Endothelial cell of umbilical vein (primary cell): ENCODE data around the gene HRH2. TPM values are rescaled to one million over a fixed set of nuclear protein-coding genes. Genes with fewer than 3 reads are reported as not detected.

Experiments
- BruUV-seq: library from RNA; stranded (reverse); fragments of 400-500 nt; replicated peaks from 2 replicates; lab custom pipeline; 2021; lab: Mats Ljungman, UMichigan
- CTCF ChIA-PET: fragments of 300-600, 350-600 bp; sonication (Branson Sonifier 250); formaldehyde crosslinking; loops from one replicate; lab custom pipeline; 2021; ENCODE audit warnings: antibody characterized with exemption, inconsistent platforms; lab: Charles Lee
- POLR2A ChIA-PET: fragments of 300-600, 350-600 bp; sonication (Branson Sonifier 250); formaldehyde crosslinking; loops from one replicate; lab custom pipeline; 2021; ENCODE audit warnings: antibody characterized with exemption, inconsistent platforms; lab: Charles Lee
- DNase-seq: peaks from one replicate; pipeline ENCODE4 v3.0.0-alpha.2; 2011; ENCODE audit warnings: low read depth, low spot score
- FAIRE-seq: peaks from 2 replicates; lab custom pipeline; 2011; peaks lifted over from hg19 to GRCh38; lab: Jason Lieb, UNC
- H2AFZ ChIP-seq: 2 replicates; pipeline ENCODE4 v1.6.0; 2012; ENCODE audit warnings: low read depth, low read length, control low read depth, inconsistent platforms
- H3K27ac ChIP-seq: 2 replicates; pipeline ENCODE4 v1.5.1; 2011; ENCODE audit warnings: low read depth, mild to moderate bottlenecking, control low read depth, low read length, moderate library complexity; ENCODE audit not compliant: insufficient read depth
- H3K27me3 ChIP-seq, 2 experiments: 2 replicates each; pipeline versions ENCODE4 v1.6.0 to v1.6.1; 2011; ENCODE audit warnings: low read length in 2 of 2, mixed read lengths in 1 of 2; ENCODE audit not compliant: control insufficient read depth in 2 of 2, insufficient read depth in 2 of 2
- H3K36me3 ChIP-seq, 2 experiments: 2 replicates in 1 of 2; 3 replicates in 1 of 2; pipeline ENCODE4 v1.5.1; 2011; ENCODE audit warnings: low read length in 2 of 2, mild to moderate bottlenecking in 1 of 2, moderate library complexity in 1 of 2; ENCODE audit not compliant: control insufficient read depth in 2 of 2, insufficient read depth in 2 of 2; ENCODE audit errors: extremely low read depth in 1 of 2
- H3K4me1 ChIP-seq: 3 replicates; pipeline ENCODE4 v1.5.1; 2011; ENCODE audit warnings: mild to moderate bottlenecking, low read length; ENCODE audit not compliant: control insufficient read depth, insufficient read depth; ENCODE audit errors: extremely low read depth
- H3K4me2 ChIP-seq: 2 replicates; pipeline ENCODE4 v1.6.1; 2011; ENCODE audit warnings: low read length, control low read depth, mixed read lengths; ENCODE audit not compliant: insufficient read depth
- H3K4me3 ChIP-seq, 3 experiments: fragments of 200-600 bp in 1 of 3; sonication (generic), shearing (Covaris generic) in 1 of 3; replicated peaks in 1 of 3; 2 replicates each; pipeline ENCODE4 v1.5.1; 2011 to 2016; ENCODE audit warnings: control low read depth in 3 of 3, low read length in 3 of 3, mild to moderate bottlenecking in 2 of 3, inconsistent platforms in 1 of 3, low read depth in 1 of 3, moderate library complexity in 1 of 3; ENCODE audit not compliant: insufficient read depth in 1 of 3
- H3K79me2 ChIP-seq: 2 replicates; pipeline ENCODE4 v1.6.0; 2012; ENCODE audit warnings: low read length, inconsistent platforms; ENCODE audit not compliant: control insufficient read depth, insufficient read depth
- H3K9ac ChIP-seq: replicated peaks from 2 replicates; pipeline ENCODE3; 2011; ENCODE audit warnings: low read length, control low read depth; ENCODE audit not compliant: insufficient read depth; ENCODE audit errors: extremely low read depth
- H3K9me1 ChIP-seq: replicated peaks from 3 replicates; pipeline ENCODE4 v1.6.0; 2011; ENCODE audit warnings: mild to moderate bottlenecking, low read length; ENCODE audit not compliant: control insufficient read depth, insufficient read depth; ENCODE audit errors: extremely low read depth
- H3K9me3 ChIP-seq: replicated peaks from 2 replicates; pipeline ENCODE4 v1.5.1; 2012; ENCODE audit warnings: low read length, inconsistent platforms; ENCODE audit not compliant: control insufficient read depth, insufficient read depth
- H4K20me1 ChIP-seq: replicated peaks from 2 replicates; pipeline ENCODE3; 2011; ENCODE audit warnings: mild to moderate bottlenecking, low read length; ENCODE audit not compliant: control insufficient read depth, insufficient read depth; ENCODE audit errors: extremely low read depth
- CTCF ChIP-seq, 2 donors: IDR thresholded peaks; 1 replicate in 1 of 2; 2 replicates in 1 of 2; pipeline ENCODE4 v1.5.1; 2011; ENCODE audit warnings: low read length in 2 of 2, mild to moderate bottlenecking in 2 of 2, moderate library complexity in 2 of 2, control low read depth in 1 of 2, inconsistent platforms in 1 of 2, low read depth in 1 of 2; ENCODE audit not compliant: insufficient read depth in 1 of 2; ENCODE audit errors: extremely low read depth in 1 of 2
- EZH2 ChIP-seq: IDR thresholded peaks from 2 replicates; pipeline ENCODE4 v1.6.1; 2012; ENCODE audit warnings: borderline replicate concordance, low read depth, mild to moderate bottlenecking, moderate library complexity, low read length, inconsistent platforms; ENCODE audit not compliant: severe bottlenecking
- FOS ChIP-seq: IDR thresholded peaks from 2 replicates; pipeline ENCODE4 v1.6.1; 2011; ENCODE audit warnings: mild to moderate bottlenecking, low read length, moderate library complexity, borderline replicate concordance; ENCODE audit not compliant: insufficient read depth
- GATA2 ChIP-seq: IDR thresholded peaks from 2 replicates; pipeline ENCODE4 v1.7.0; 2011; ENCODE audit warnings: low read depth, mild to moderate bottlenecking, moderate library complexity, mixed read lengths, low read length; ENCODE audit not compliant: insufficient read length, insufficient read depth
- JUN ChIP-seq: IDR thresholded peaks from 2 replicates; pipeline ENCODE4 v1.6.1; 2011; ENCODE audit warnings: borderline replicate concordance, low read depth; ENCODE audit not compliant: insufficient read length, insufficient read depth
- MAX ChIP-seq: IDR thresholded peaks from 2 replicates; pipeline ENCODE4 v1.6.1; 2011; ENCODE audit not compliant: insufficient read depth, insufficient read length
- MYC ChIP-seq: IDR thresholded peaks from one replicate; pipeline ENCODE4 v1.6.1; 2011; ENCODE audit warnings: mild to moderate bottlenecking, low read depth, low read length
- POLR2A ChIP-seq: IDR thresholded peaks from 2 replicates; pipeline ENCODE4 v1.6.1; 2012; ENCODE audit warnings: low read depth, mild to moderate bottlenecking, control low read depth, low read length
- POLR2AphosphoS5 ChIP-seq: IDR thresholded peaks from 2 replicates; pipeline ENCODE4 v1.6.1; 2012; ENCODE audit warnings: low read depth, mild to moderate bottlenecking, control low read depth, low read length, moderate library complexity; ENCODE audit not compliant: insufficient read depth
- dilution Hi-C: fragments of 300-500 bp; cut with MboI; formaldehyde crosslinking; loops from one replicate; pipeline ENCODE4 v1.15.0; 2019; ENCODE audit warnings: low sequenced_read_pairs; ENCODE audit not compliant: extremely low pct_ligation_motif_present
- intact Hi-C: fragments of 100-400 bp; cut with micrococcal nuclease; formaldehyde crosslinking; loops from one replicate; pipeline ENCODE4 v1.10.0; 2022
- polyA plus RNA-seq, 4 experiments: library from polyadenylated mRNA; depleted of rRNA in 3 of 4; stranded (reverse) in 3 of 4; unstranded in 1 of 4; fragments of >200 nt; gene quantifications; 2 replicates each; pipeline versions ENCODE4 v1.2.1 to v1.2.3, GENCODE V29; 2011 to 2012; ENCODE audit warnings: missing spikeins in 1 of 4
- total RNA-seq: library from RNA; stranded (reverse); gene quantifications from 2 replicates; pipeline ENCODE4 v1.2.3, GENCODE V29; 2021

The HRH2 gene
- total and polyA plus RNA-seq, 2 donors (not counting 3 experiments of a cell fraction or from before 2014, with no cell fraction given) = not detected

GRCh38 chr5:175675873-175676272 lies 18.0 kb downstream of the HRH2 start:
- no peaks in the 10 kb centered on the region for H3K36me3 ChIP-seq
- DNase-seq (no peak), FAIRE-seq (no peak)
- H3K79me2 ChIP-seq = no peaks in the 10 kb centered on the region
- H3K4me3 ChIP-seq = no peak overlapping the region
- TF ChIP-seq MAX (no peak), GATA2 (no peak), FOS (no peak), CTCF (IDR thresholded peaks at IDR 0.05; ENCODE audit: extremely low read depth in 1 of 2, insufficient read depth in 1 of 2, low read depth in 1 of 2, low read length in 2 of 2) (no peak), EZH2 (no peak), MYC (no peak), JUN (no peak), POLR2A (no peak), POLR2AphosphoS5 (no peak)
- ChIA-PET CTCF (no interaction called here), POLR2A (no interaction called here)
- no TSS peak for BruUV-seq
- no peak overlapping the region for H2AFZ ChIP-seq
- H3K9me3 ChIP-seq = peaks cover 3% of the 10 kb centered on the region
- H3K27me3 ChIP-seq = no peaks in the 10 kb centered on the region
- intact Hi-C loops = loop anchor here (2.0 kb wide), 1 partner anchor 19 kb away; no protein-coding TSS in a partner anchor
- H3K9me1 ChIP-seq = no peaks in the 10 kb centered on the region
- H3K27ac ChIP-seq = no peak overlapping the region
- dilution Hi-C loops = no loop called here
- H3K9ac ChIP-seq = no peak overlapping the region
- no peaks in the 10 kb centered on the region for H4K20me1 ChIP-seq
- H3K4me1 ChIP-seq = no peaks in the 10 kb centered on the region
- no peak overlapping the region for H3K4me2 ChIP-seq
